ENCODE data around the gene STK39. TPM values are rescaled to one million over a fixed set of nuclear protein-coding genes. Genes with fewer than 3 reads are reported as not detected.

STK39 gene
- total RNA-seq, 1 experiment from 2014 or later = 22.1 TPM

- Mint-ChIP-seq H3K9me3 (peaks cover 17 to 19% of the 10 kb centered on the region in 2 experiments), H3K4me3 (no peak overlapping the region), H3K4me1 (no peaks in the 10 kb centered on the region), H3K27ac (no peak overlapping the region), H3K36me3 (ENCODE audit: insufficient read depth in 1 of 3, low read depth in 3 of 3) (peaks cover 10 to 12% (median 10%) of the 10 kb centered on the region in 3 experiments), H3K27me3 (ENCODE audit: low read depth) (peaks cover 5% of the 10 kb centered on the region)
- no peak overlapping the region for H3K4me2 ChIP-seq (ENCODE audit: insufficient read depth, insufficient read length, low read length)
- no peak overlapping the region for H3K9ac ChIP-seq (ENCODE audit: extremely low read depth, insufficient read length, low read length)
- H2AFZ ChIP-seq (ENCODE audit: low read length) = no peak overlapping the region
- WGBS (ENCODE audit: extremely low coverage, insufficient read length, low lambda C conversion rate) = no CpG with 5 or more reads among the region's 2 CpGs
- no peak overlapping the region for H2BK15ac ChIP-seq (ENCODE audit: low read depth, low read length)
- no peak overlapping the region for H3T11ph ChIP-seq (ENCODE audit: low read length)
- no peak overlapping the region for H2AK5ac ChIP-seq (ENCODE audit: insufficient read length, low read length)
- no peak overlapping the region for H3K27ac ChIP-seq (ENCODE audit: insufficient read length, low read depth, low read length)
- H3K4me1 ChIP-seq (ENCODE audit: insufficient read depth, low read length) = no peaks in the 10 kb centered on the region
- H4K8ac ChIP-seq (replicated peaks; ENCODE audit: insufficient read length, low read depth, low read length) = no peak overlapping the region
- H3K14ac ChIP-seq (ENCODE audit: insufficient read depth, low read length) = no peak overlapping the region
- H4K20me1 ChIP-seq (ENCODE audit: control insufficient read depth, insufficient read depth, insufficient read length) = no peaks in the 10 kb centered on the region
- H3K9me3 ChIP-seq (ENCODE audit: control insufficient read depth, low read depth, low read length) = no peaks in the 10 kb centered on the region
- no peak overlapping the region for H2BK120ac ChIP-seq (ENCODE audit: low read depth, low read length, poor library complexity, severe bottlenecking)
- H2BK12ac ChIP-seq (ENCODE audit: insufficient read length, low read depth, low read length) = no peak overlapping the region
- H3K56ac ChIP-seq (ENCODE audit: insufficient read length, low read depth, low read length) = no peak overlapping the region
- no peak overlapping the region for H3K4ac ChIP-seq (ENCODE audit: low read depth, low read length)
- no peaks in the 10 kb centered on the region for H3K27me3 ChIP-seq (ENCODE audit: insufficient read depth, low read length)
- H3K79me1 ChIP-seq (ENCODE audit: insufficient read depth, low read depth, low read length, poor library complexity, severe bottlenecking) = no peaks in the 10 kb centered on the region
- no peak overlapping the region for H2BK5ac ChIP-seq (ENCODE audit: insufficient read length, low read length)
- H3K18ac ChIP-seq (ENCODE audit: insufficient read length, low read depth, low read length) = no peak overlapping the region
- no peak overlapping the region for H4K91ac ChIP-seq (ENCODE audit: insufficient read length, low read depth, low read length)
- TF ChIP-seq CTCF (conservative IDR thresholded peaks at IDR 0.05) = no peak
- DNase-seq = no peak
- H3K79me2 ChIP-seq (ENCODE audit: insufficient read depth, low read length) = no peaks in the 10 kb centered on the region
- no peak overlapping the region for H2BK20ac ChIP-seq (ENCODE audit: low read depth, low read length, poor library complexity, severe bottlenecking)
- H4K5ac ChIP-seq (ENCODE audit: insufficient read length, low read depth, low read length) = no peak overlapping the region
- no peaks in the 10 kb centered on the region for H3K23me2 ChIP-seq (ENCODE audit: insufficient read length, low read depth, low read length, poor library complexity, severe bottlenecking)
- no peak overlapping the region for H3K23ac ChIP-seq (ENCODE audit: insufficient read length, low read depth, low read length)
These were observed 9.1 kb upstream of the STK39 start for GRCh38 chr2:168256448-168256847.
